DOHH2 (cell line): ENCODE measurements around the gene ADD3.

ENCODE experiments used
- H3F3A ChIP-seq: fragments of 200-600 bp; sonication (generic), shearing (Covaris generic); 2 replicates; pipeline ENCODE4 v1.6.0; 2016; ENCODE audit warnings: antibody characterized with exemption, mild to moderate bottlenecking; ENCODE audit not compliant: control insufficient read depth, insufficient read depth
- H3K27ac ChIP-seq: fragments of 200-600 bp; sonication (generic); 2 replicates; pipeline ENCODE4 v1.5.1; 2014; ENCODE audit warnings: low read depth, mild to moderate bottlenecking, low read length, moderate library complexity
- H3K27me3 ChIP-seq: fragments of 200-600 bp; sonication (generic); 2 replicates; pipeline ENCODE4 v1.6.1; 2014; ENCODE audit warnings: mild to moderate bottlenecking, low read length, mixed read lengths; ENCODE audit not compliant: control insufficient read depth
- H3K36me3 ChIP-seq: fragments of 200-600 bp; sonication (generic); 2 replicates; pipeline ENCODE4 v1.6.1; 2014; ENCODE audit warnings: mild to moderate bottlenecking, low read length, moderate library complexity, mixed read lengths; ENCODE audit not compliant: control insufficient read depth
- H3K4me1 ChIP-seq: fragments of 200-600 bp; sonication (generic); 2 replicates; pipeline ENCODE4 v1.6.1; 2014; ENCODE audit warnings: mild to moderate bottlenecking, low read length, mixed read lengths; ENCODE audit not compliant: control insufficient read depth
- H3K4me2 ChIP-seq: fragments of 200-600 bp; sonication (generic); 2 replicates; pipeline ENCODE4 v1.6.0; 2014; ENCODE audit warnings: mild to moderate bottlenecking, low read length, moderate library complexity
- H3K4me3 ChIP-seq: fragments of 200-600 bp; sonication (generic); 2 replicates; pipeline ENCODE4 v1.5.1; 2014; ENCODE audit warnings: mild to moderate bottlenecking, low read length, mixed read lengths
- H3K79me2 ChIP-seq: fragments of 200-600 bp; sonication (generic); 2 replicates; pipeline ENCODE4 v1.6.1; 2014; ENCODE audit warnings: mild to moderate bottlenecking, low read length, mixed read lengths; ENCODE audit not compliant: control insufficient read depth
- H3K9me2 ChIP-seq: fragments of 200-600 bp; sonication (generic); replicated peaks from 2 replicates; pipeline ENCODE4 v1.6.1; 2014; ENCODE audit warnings: mild to moderate bottlenecking, low read length, mixed read lengths; ENCODE audit not compliant: control insufficient read depth
- H3K9me3 ChIP-seq: fragments of 200-600 bp; sonication (generic); 2 replicates; pipeline ENCODE4 v1.6.1; 2014; ENCODE audit warnings: antibody characterized with exemption, low read length, mixed read lengths; ENCODE audit not compliant: control insufficient read depth, insufficient read depth
- H4K20me1 ChIP-seq: fragments of 200-600 bp; sonication (generic); 2 replicates; pipeline ENCODE4 v1.6.0; 2014; ENCODE audit warnings: low read depth, mild to moderate bottlenecking, antibody characterized with exemption, low read length, moderate library complexity; ENCODE audit not compliant: control insufficient read depth, insufficient read depth
- CTCF ChIP-seq: fragments of 200-600 bp; sonication (generic); IDR thresholded peaks from one replicate; pipeline ENCODE4 v1.5.1; 2014; ENCODE audit warnings: antibody characterized with exemption, mild to moderate bottlenecking, low read depth, low read length; ENCODE audit not compliant: poor library complexity, severe bottlenecking
- EZH2phosphoT487 ChIP-seq: fragments of 200-600 bp; sonication (generic); IDR thresholded peaks from 2 replicates; pipeline ENCODE4 v1.6.1; 2017; ENCODE audit warnings: borderline replicate concordance, mild to moderate bottlenecking, antibody characterized with exemption, low read length, moderate library complexity, mixed read lengths

The ADD3 gene

DNA sequence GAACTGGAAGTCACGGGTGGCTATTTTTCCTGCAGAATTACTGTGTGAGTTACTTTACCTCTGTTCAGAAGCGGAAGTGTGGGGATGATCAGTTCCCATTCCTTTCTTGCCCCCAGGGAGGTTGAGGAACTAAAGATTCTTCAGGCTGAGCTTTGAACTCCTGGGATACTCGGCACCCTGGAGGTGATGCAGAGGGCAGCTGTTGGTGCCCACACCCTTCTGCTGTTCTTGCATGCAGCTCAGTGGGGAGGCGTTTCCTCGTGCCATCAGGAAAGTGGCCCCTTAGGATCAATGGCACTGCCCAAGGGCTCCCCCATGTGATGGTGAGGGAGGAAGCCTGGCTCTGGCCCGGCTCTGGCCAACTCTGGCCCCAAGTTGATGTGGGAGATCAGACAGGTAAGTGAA, 155.0 kb downstream of the ADD3 start:
- Histone ChIP-seq H3K9me3 (peaks cover 5% of the 10 kb centered on the region; the same call in 1 of the 2 replicates), H3K9me2 (no peaks in the 10 kb centered on the region), H3K4me2 (no peak overlapping the region), H3F3A (no peaks in the 10 kb centered on the region), H3K4me3 (no peak overlapping the region), H4K20me1 (no peaks in the 10 kb centered on the region), H3K27me3 (peaks cover 53% of the 10 kb centered on the region), H3K79me2 (no peaks in the 10 kb centered on the region), H3K4me1 (no peaks in the 10 kb centered on the region), H3K27ac (no peak overlapping the region), H3K36me3 (no peaks in the 10 kb centered on the region)
- no peak for TF ChIP-seq CTCF
- TF ChIP-seq EZH2phosphoT487 = no peak

- no peaks in the 10 kb centered on the region for H3K4me1 ChIP-seq
- no peaks in the 10 kb centered on the region for H4K20me1 ChIP-seq
- H3K9me3 ChIP-seq = peaks cover 5% of the 10 kb centered on the region; the same call in 1 of the 2 replicates
- no peaks in the 10 kb centered on the region for H3K9me2 ChIP-seq
- H3K27me3 ChIP-seq = peaks cover 58% of the 10 kb centered on the region
- no peaks in the 10 kb centered on the region for H3K36me3 ChIP-seq
- H3F3A ChIP-seq = no peaks in the 10 kb centered on the region
- no peak overlapping the region for H3K4me3 ChIP-seq
- H3K79me2 ChIP-seq = no peaks in the 10 kb centered on the region
- TF ChIP-seq EZH2phosphoT487 (no peak), CTCF (no peak)
- H3K4me2 ChIP-seq = no peak overlapping the region
- no peak overlapping the region for H3K27ac ChIP-seq
These were observed 155.5 kb downstream of the ADD3 start for GRCh38 chr10:110163192-110163773.

- Histone ChIP-seq H3K9me3 (peaks cover 5% of the 10 kb centered on the region; the same call in 1 of the 2 replicates), H4K20me1 (no peaks in the 10 kb centered on the region), H3K4me2 (no peak overlapping the region), H3K27me3 (peaks cover 64% of the 10 kb centered on the region), H3K4me3 (no peak overlapping the region), H3K36me3 (no peaks in the 10 kb centered on the region), H3F3A (no peaks in the 10 kb centered on the region), H3K27ac (no peak overlapping the region), H3K79me2 (no peaks in the 10 kb centered on the region), H3K4me1 (no peaks in the 10 kb centered on the region), H3K9me2 (no peaks in the 10 kb centered on the region)
- TF ChIP-seq EZH2phosphoT487 (no peak), CTCF (no peak)
These were observed 156.1 kb downstream of the ADD3 start for GRCh38 chr10:110163841-110164240.
